K562 (cell line): ENCODE results near the gene NOTCH1. TPM values are rescaled to one million over a fixed set of nuclear protein-coding genes. Genes with fewer than 3 reads are reported as not detected.

Source experiments
- ATAC-seq: fragments of 200-7000 bp; cut with Tn5 transposase; 3 replicates; pipeline ENCODE4 v1.9.1; 2020; ENCODE audit warnings: moderate library complexity
- BruUV-seq: library from RNA; stranded (reverse); fragments of 400-500 nt; replicated peaks from 2 replicates; lab custom pipeline; 2021; lab: Mats Ljungman, UMichigan
- CTCF ChIA-PET: fragments of 300-600 bp; formaldehyde crosslinking; extraction: SDS; loops from one replicate; lab custom pipeline; 2021; ENCODE audit warnings: low intra/inter-chr PET ratio; lab: Yijun Ruan, JAX
- POLR2A ChIA-PET: fragments of 300-600, 350-650 bp; sonication (Branson Sonifier 250); formaldehyde crosslinking; extraction: SDS; loops from one replicate; lab custom pipeline; 2021; ENCODE audit warnings: antibody characterized with exemption, inconsistent platforms; lab: Yijun Ruan, JAX
- DNase-seq, 4 experiments: peaks; one replicate each; pipeline versions ENCODE4 v3.0.0 to v3.0.0-alpha.2; 2011 to 2018; ENCODE audit warnings: low spot score in 3 of 4, mixed read lengths in 3 of 4; ENCODE audit errors: extremely low read depth in 1 of 4
- FAIRE-seq: peaks from 2 replicates; lab custom pipeline; 2011; peaks lifted over from hg19 to GRCh38; lab: Jason Lieb, UNC
- H2AFZ ChIP-seq: 2 replicates; pipeline ENCODE4 v1.6.0; 2011; ENCODE audit warnings: low read depth, low read length, control low read depth, inconsistent platforms
- H3K27ac ChIP-seq: fragments of 200-600 bp; 3 replicates; pipeline ENCODE4 v1.8.0; 2011; ENCODE audit warnings: low read depth, mild to moderate bottlenecking, control low read depth, inconsistent platforms, low read length, moderate library complexity, mixed read lengths; ENCODE audit errors: extremely low read depth
- H3K27me3 ChIP-seq, 2 experiments: fragments of 300-600 bp in 1 of 2; 2 replicates in 1 of 2; 3 replicates in 1 of 2; pipeline versions ENCODE4 v1.6.0 to v1.8.0; 2011; ENCODE audit warnings: inconsistent platforms in 2 of 2, low read length in 2 of 2, mild to moderate bottlenecking in 1 of 2, mixed read lengths in 1 of 2, moderate library complexity in 1 of 2; ENCODE audit not compliant: control insufficient read depth in 2 of 2, insufficient read depth in 2 of 2
- H3K36me3 ChIP-seq: fragments of 300-600 bp; 3 replicates; pipeline ENCODE4 v1.8.0; 2011; ENCODE audit warnings: mild to moderate bottlenecking, low read length, inconsistent platforms; ENCODE audit not compliant: control insufficient read depth, insufficient read depth
- H3K4me1 ChIP-seq, 2 experiments: fragments of 200-600 bp in 1 of 2; replicated peaks in 1 of 2; 2 replicates in 1 of 2; 3 replicates in 1 of 2; pipeline versions ENCODE4 v1.5.1 to v1.8.0; 2011; ENCODE audit warnings: inconsistent platforms in 2 of 2, low read length in 2 of 2, mild to moderate bottlenecking in 1 of 2, mixed read lengths in 1 of 2, moderate library complexity in 1 of 2; ENCODE audit not compliant: control insufficient read depth in 2 of 2, insufficient read depth in 2 of 2
- H3K4me2 ChIP-seq: 2 replicates; pipeline ENCODE4 v1.6.1; 2011; ENCODE audit warnings: low read length, control low read depth, inconsistent platforms, mixed read lengths; ENCODE audit not compliant: insufficient read depth
- H3K4me3 ChIP-seq: fragments of 200-600 bp; sonication (generic), shearing (Covaris generic); 2 replicates; pipeline ENCODE4 v1.5.1; 2016; ENCODE audit warnings: control low read depth, inconsistent platforms
- H3K79me2 ChIP-seq: fragments of 200-600 bp; 3 replicates; pipeline ENCODE4 v1.8.0; 2011; ENCODE audit warnings: low read length, inconsistent platforms; ENCODE audit not compliant: control insufficient read depth, insufficient read depth
- H3K9ac ChIP-seq, 2 experiments: 2 replicates each; pipeline versions ENCODE4 v1.6.0 to v1.6.1; 2011; ENCODE audit warnings: low read depth in 2 of 2, low read length in 2 of 2, control low read depth in 1 of 2, inconsistent platforms in 1 of 2, mild to moderate bottlenecking in 1 of 2, mixed read lengths in 1 of 2; ENCODE audit not compliant: insufficient read depth in 1 of 2
- H3K9me1 ChIP-seq: one replicate; pipeline ENCODE4 v1.6.0; 2011; ENCODE audit warnings: inconsistent platforms, mild to moderate bottlenecking, low read length, moderate library complexity; ENCODE audit not compliant: control insufficient read depth, insufficient read depth
- H3K9me3 ChIP-seq: replicated peaks from 2 replicates; pipeline ENCODE4 v1.5.1; 2011; ENCODE audit warnings: low read depth, low read length, inconsistent platforms; ENCODE audit not compliant: control insufficient read depth, insufficient read depth
- H4K20me1 ChIP-seq: replicated peaks from 2 replicates; pipeline ENCODE4 v1.6.1; 2011; ENCODE audit warnings: low read length, inconsistent platforms, mixed read lengths; ENCODE audit not compliant: control insufficient read depth, insufficient read depth
- TGIF2 ChIP-seq: sonication (generic); formaldehyde crosslinking; IDR thresholded peaks from 2 replicates; pipeline ENCODE4 v1.8.1; 2022; ENCODE audit warnings: mild to moderate bottlenecking, missing genetic modification reagents, moderate library complexity
- ZBTB33 ChIP-seq: sonication (generic); formaldehyde crosslinking; IDR thresholded peaks from 2 replicates; pipeline ENCODE4 v1.8.1; 2023; ENCODE audit warnings: mild to moderate bottlenecking, missing genetic modification reagents
- ZNF740 ChIP-seq, 3 experiments: fragments of 200-800 bp in 1 of 3; sonication (Bioruptor generic) in 1 of 3; sonication (generic) in 1 of 3; formaldehyde crosslinking in 1 of 3; IDR thresholded peaks; 2 replicates each; pipeline versions ENCODE4 v1.6.1 to v1.8.0; 2016 to 2022; ENCODE audit warnings: mild to moderate bottlenecking in 2 of 3, missing compliant biosample characterization in 2 of 3, missing genetic modification characterization in 2 of 3, missing genetic modification reagents in 1 of 3
- WGBS: fragments of 100-300 bp; shearing (Covaris generic); methylation state at CpG from one replicate; pipeline ENCODE4 v1.1.6; 2016; ENCODE audit warnings: low coverage, mixed read lengths; ENCODE audit not compliant: insufficient coverage; ENCODE audit errors: missing lambda C conversion rate; 5-methylcytosine and 5-hydroxymethylcytosine counted together
- in situ Hi-C: fragments of 300-500 bp; cut with MboI; formaldehyde crosslinking; loops from 4 replicates; pipeline ENCODE4 v1.15.0; 2018; ENCODE audit warnings: inconsistent platforms, mixed read lengths
- intact Hi-C: fragments of 100-400 bp; cut with micrococcal nuclease; formaldehyde crosslinking; loops from 2 replicates; pipeline ENCODE4 v1.14.2; 2022
- polyA plus RNA-seq, 8 experiments: library from polyadenylated mRNA; depleted of rRNA in 4 of 8; stranded (reverse) in 5 of 8; unstranded in 3 of 8; fragments of >200 nt; fragmentation: Nextera tagmentation in 2 of 8; fragmentation: Illumina TruSeq in 1 of 8; extraction: Ambion mirVana in 2 of 8; extraction: Trizol in 1 of 8; gene quantifications; 2 replicates each; pipeline versions ENCODE4 v1.2.1 to v1.2.3, GENCODE V29; 2011 to 2014; ENCODE audit warnings: inconsistent platforms in 1 of 8, missing spikeins in 1 of 8
- total RNA-seq, 7 experiments: library from RNA; depleted of rRNA in 6 of 7; stranded (reverse); fragments of >200 nt in 6 of 7; fragmentation: Illumina TruSeq in 2 of 7; extraction: Trizol in 2 of 7; gene quantifications; 2 replicates each; pipeline versions ENCODE4 v1.2.1 to v1.2.3, GENCODE V29; 2011 to 2021; ENCODE audit warnings: low replicate concordance in 1 of 7
- TF ChIP-seq, protein P1 (sequence below), 2 experiments: fragments of 450-650 bp in 1 of 2; sonication (generic) in 1 of 2; formaldehyde crosslinking in 1 of 2; IDR thresholded peaks in 1 of 2; conservative IDR thresholded peaks in 1 of 2; 2 replicates each; pipeline versions ENCODE4 v1.6.1 to v1.8.1; 2016 to 2023; ENCODE audit warnings: mild to moderate bottlenecking in 2 of 2, moderate library complexity in 2 of 2, inconsistent platforms in 1 of 2, missing genetic modification reagents in 1 of 2

The NOTCH1 gene
- total and polyA plus RNA-seq, 9 of the 15 experiments (the other 6 are each of a cell fraction or from before 2014, with no cell fraction given), result 0.03 to 31.4 (median 2.3) TPM

- Histone ChIP-seq H3K4me3 (peak overlapping the region; percentile 69; the same call in 1 of the 2 replicates), H3K9me1 (peaks cover 2% of the 10 kb centered on the region), H3K4me1 (peaks cover 19 to 85% of the 10 kb centered on the region in 2 experiments)
- FAIRE-seq, result no peak
- in situ Hi-C loops, result no loop called here
- TF ChIP-seq TGIF2 (CRISPR knock-in tag), result 0 out of 2 replicates have a peak, but pooled peaks have one; percentile 42
- TF ChIP-seq, protein P1, sequence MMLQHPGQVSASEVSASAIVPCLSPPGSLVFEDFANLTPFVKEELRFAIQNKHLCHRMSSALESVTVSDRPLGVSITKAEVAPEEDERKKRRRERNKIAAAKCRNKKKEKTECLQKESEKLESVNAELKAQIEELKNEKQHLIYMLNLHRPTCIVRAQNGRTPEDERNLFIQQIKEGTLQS (IDR thresholded peaks at IDR 0.05), result no peak
- TF ChIP-seq, protein P1 (CRISPR knock-in tag; conservative IDR thresholded peaks at IDR 0.05), result no peak
- TF ChIP-seq ZNF740 (CRISPR knock-in tag; IDR thresholded peaks at IDR 0.05), result 0 out of 2 replicates have a peak, but pooled peaks have one; percentile 42
- TF ChIP-seq ZNF740 (tag; IDR thresholded peaks at IDR 0.05), result no peak
- peak; percentile 42; the same call in 1 of the 2 replicates for TF ChIP-seq ZBTB33 (CRISPR knock-in tag)
- TF ChIP-seq, all 486 proteins: peak for 3
- CTCF ChIA-PET, result no interaction called here
- Histone ChIP-seq H3K4me2 (no peak overlapping the region), H3K27me3 (no peaks in the 10 kb centered on the region), H3K36me3 (peaks cover 15% of the 10 kb centered on the region; the same call in 1 of the 3 replicates), H3K27ac (no peak overlapping the region), H2AFZ (no peak overlapping the region), H3K9ac (peak overlapping the region in 1 of 2 experiments; percentile 32; a peak in 1 of 4 replicates), H3K9me3 (no peaks in the 10 kb centered on the region), H3K79me2 (peaks cover 21% of the 10 kb centered on the region), H4K20me1 (peaks cover 10% of the 10 kb centered on the region; the same call in 1 of the 2 replicates)
- intact Hi-C loops, result loop anchor here (10.0 kb wide), 1 partner anchor 81 kb away; no protein-coding TSS in a partner anchor
- WGBS, result 78% methylated on average over 27 of the region's 31 CpGs
- no peak for DNase-seq
- POLR2A ChIA-PET, result no interaction called here
- BruUV-seq, result no TSS peak
- ATAC-seq, result no peak
Measured at GRCh38 chr9:136543830-136544547, 1.9 kb downstream of the NOTCH1 start.
